CD14-positive monocyte (primary cell): ENCODE data around the gene IZUMO1R. TPM values are rescaled to one million over a fixed set of nuclear protein-coding genes. Genes with fewer than 3 reads are reported as not detected.

Experiments used
- DNase-seq, 3 donors: peaks; one replicate each; pipeline ENCODE4 v3.0.0-alpha.2; 2011 to 2022
- H2AFZ ChIP-seq: 2 replicates; pipeline ENCODE4 v1.6.0; 2012; ENCODE audit warnings: mild to moderate bottlenecking, low read depth, low read length, inconsistent platforms; ENCODE audit not compliant: insufficient read depth, poor library complexity, severe bottlenecking
- H3K27ac ChIP-seq, 2 donors: 1 replicate in 1 of 2; 2 replicates in 1 of 2; pipeline ENCODE4 v1.5.1; 2012 to 2013; ENCODE audit warnings: low read length in 2 of 2, control low read depth in 1 of 2, inconsistent platforms in 1 of 2, low read depth in 1 of 2, mild to moderate bottlenecking in 1 of 2
- H3K27me3 ChIP-seq, 2 donors: one replicate each; pipeline versions ENCODE4 v1.6.0 to v1.6.1; 2011 to 2013; ENCODE audit warnings: low read length in 2 of 2; ENCODE audit not compliant: control insufficient read depth in 2 of 2, insufficient read depth in 2 of 2
- H3K36me3 ChIP-seq, 2 donors: replicated peaks in 1 of 2; 1 replicate in 1 of 2; 2 replicates in 1 of 2; pipeline versions ENCODE4 v1.5.1 to v1.6.1; 2012 to 2013; ENCODE audit warnings: low read length in 2 of 2, control low read depth in 1 of 2, inconsistent platforms in 1 of 2, mild to moderate bottlenecking in 1 of 2; ENCODE audit not compliant: insufficient read depth in 2 of 2, control insufficient read depth in 1 of 2
- H3K4me1 ChIP-seq, 2 donors: 1 replicate in 1 of 2; 2 replicates in 1 of 2; pipeline versions ENCODE4 v1.5.1 to v1.6.1; 2012 to 2013; ENCODE audit warnings: low read length in 2 of 2, control low read depth in 1 of 2, inconsistent platforms in 1 of 2, mild to moderate bottlenecking in 1 of 2, moderate library complexity in 1 of 2; ENCODE audit not compliant: insufficient read depth in 2 of 2, control insufficient read depth in 1 of 2
- H3K4me2 ChIP-seq: replicated peaks from 2 replicates; pipeline ENCODE3; 2012; ENCODE audit warnings: low read length, moderate library complexity, mild to moderate bottlenecking; ENCODE audit not compliant: poor library complexity, severe bottlenecking; ENCODE audit errors: extremely low read depth
- H3K4me3 ChIP-seq, 3 experiments: fragments of 200-600 bp in 1 of 3; sonication (generic) in 1 of 3; replicated peaks in 1 of 3; 1 replicate in 2 of 3; 2 replicates in 1 of 3; pipeline ENCODE4 v1.5.1; 2011 to 2013; ENCODE audit warnings: low read length in 3 of 3, mild to moderate bottlenecking in 3 of 3, control low read depth in 2 of 3, low read depth in 2 of 3, inconsistent platforms in 1 of 3, moderate library complexity in 1 of 3
- H3K79me2 ChIP-seq: 2 replicates; pipeline ENCODE4 v1.6.0; 2012; ENCODE audit warnings: mild to moderate bottlenecking, control low read depth, inconsistent platforms, low read length, moderate library complexity; ENCODE audit not compliant: insufficient read depth
- H3K9ac ChIP-seq: 2 replicates; pipeline ENCODE4 v1.6.0; 2017; ENCODE audit warnings: low read length, mild to moderate bottlenecking; ENCODE audit not compliant: insufficient read depth, poor library complexity, severe bottlenecking
- H3K9me3 ChIP-seq, 2 donors: replicated peaks in 1 of 2; 1 replicate in 1 of 2; 2 replicates in 1 of 2; pipeline versions ENCODE4 v1.5.1 to v1.6.1; 2012 to 2013; ENCODE audit warnings: low read length in 2 of 2, control low read depth in 1 of 2; ENCODE audit not compliant: control insufficient read depth in 1 of 2, insufficient read depth in 1 of 2
- H4K20me1 ChIP-seq: 2 replicates; pipeline ENCODE4 v1.6.0; 2012; ENCODE audit warnings: mild to moderate bottlenecking, low read length, control low read depth, moderate library complexity; ENCODE audit not compliant: insufficient read depth
- H3K27ac Mint-ChIP-seq, 7 donors: one replicate each; pipeline ENCODE4 v1.8.0; 2020; ENCODE audit warnings: mild to moderate bottlenecking in 7 of 7, mixed read lengths in 7 of 7, moderate library complexity in 6 of 7, inconsistent platforms in 2 of 7
- H3K27me3 Mint-ChIP-seq, 3 donors: one replicate each; pipeline ENCODE4 v1.8.0; 2021 to 2022; ENCODE audit warnings: low read depth in 3 of 3, mild to moderate bottlenecking in 3 of 3, mixed read lengths in 3 of 3, moderate library complexity in 3 of 3, inconsistent platforms in 1 of 3
- H3K36me3 Mint-ChIP-seq, 2 donors: one replicate each; pipeline ENCODE4 v1.8.0; 2020; ENCODE audit warnings: mixed read lengths in 2 of 2, inconsistent platforms in 1 of 2, mild to moderate bottlenecking in 1 of 2
- H3K4me1 Mint-ChIP-seq: one replicate; pipeline ENCODE4 v1.8.0; 2020; ENCODE audit warnings: mild to moderate bottlenecking, mixed read lengths
- H3K4me3 Mint-ChIP-seq, 2 donors: one replicate each; pipeline ENCODE4 v1.8.0; 2020; ENCODE audit warnings: mild to moderate bottlenecking in 2 of 2, mixed read lengths in 2 of 2, moderate library complexity in 1 of 2
- H3K9me3 Mint-ChIP-seq, 7 donors: one replicate each; pipeline ENCODE4 v1.8.0; 2020 to 2022; ENCODE audit warnings: mixed read lengths in 7 of 7, mild to moderate bottlenecking in 6 of 7, moderate library complexity in 6 of 7, inconsistent platforms in 2 of 7
- CTCF ChIP-seq: fragments of 200-600 bp; IDR thresholded peaks from one replicate; pipeline ENCODE4 v1.8.0; 2022; ENCODE audit warnings: antibody characterized with exemption, mild to moderate bottlenecking
- WGBS: methylation state at CpG from one replicate; pipeline ENCODE4 v1.1.5; 2013; ENCODE audit warnings: missing lambda C conversion rate; ENCODE audit not compliant: insufficient coverage; 5-methylcytosine and 5-hydroxymethylcytosine counted together
- intact Hi-C, 2 donors: fragments of 100-400 bp; cut with micrococcal nuclease; formaldehyde crosslinking; loops; one replicate each; pipeline versions ENCODE4 v1.15.0 to v1.15.1; 2023
- polyA plus RNA-seq, 3 donors: library from polyadenylated mRNA; depleted of rRNA in 1 of 3; unstranded in 2 of 3; stranded (reverse) in 1 of 3; fragments of 300-500 nt in 2 of 3; fragments of >200 nt in 1 of 3; fragmentation: Illumina TruSeq in 2 of 3; gene quantifications; 1 replicate in 2 of 3; 2 replicates in 1 of 3; pipeline ENCODE4 v1.2.3, GENCODE V29; 2012 to 2021

IZUMO1R gene
- polyA plus RNA-seq, 3 donors: not detected

- Histone ChIP-seq H3K4me2 (no peak overlapping the region), H3K9ac (no peak overlapping the region), H3K27me3 (no peaks in the 10 kb centered on the region), H3K36me3 (no peaks in the 10 kb centered on the region), H3K4me1 (no peaks in the 10 kb centered on the region), H2AFZ (no peak overlapping the region), H3K27ac (no peak overlapping the region), H3K4me3 (no peak overlapping the region), H3K79me2 (no peaks in the 10 kb centered on the region), H4K20me1 (no peaks in the 10 kb centered on the region), H3K9me3 (no peaks in the 10 kb centered on the region)
- H3K36me3 Mint-ChIP-seq: no peaks in the 10 kb centered on the region
- peaks cover 8 to 13% (median 12%) of the 10 kb centered on the region in 3 donors for H3K27me3 Mint-ChIP-seq
- intact Hi-C loops: no loop called here
- no peak overlapping the region for H3K27ac Mint-ChIP-seq
- DNase-seq: no peak
- H3K4me1 Mint-ChIP-seq: peaks cover 2% of the 10 kb centered on the region
- TF ChIP-seq CTCF: no peak
- H3K4me3 Mint-ChIP-seq: no peak overlapping the region
- H3K9me3 Mint-ChIP-seq: peaks cover 0 to 14% (median 0%) of the 10 kb centered on the region in 7 donors
Observed at GRCh38 chr11:94332814-94333213, 28.4 kb downstream of the IZUMO1R start.

GRCh38 chr11:94336033-94336432 lies 31.7 kb downstream of the IZUMO1R start:
- no peak for DNase-seq
- Histone ChIP-seq H2AFZ (no peak overlapping the region), H4K20me1 (no peaks in the 10 kb centered on the region), H3K4me1 (no peaks in the 10 kb centered on the region), H3K27me3 (no peaks in the 10 kb centered on the region), H3K27ac (no peak overlapping the region), H3K4me2 (no peak overlapping the region), H3K79me2 (no peaks in the 10 kb centered on the region), H3K36me3 (no peaks in the 10 kb centered on the region), H3K9ac (no peak overlapping the region), H3K4me3 (no peak overlapping the region), H3K9me3 (no peaks in the 10 kb centered on the region)
- no CpG with 5 or more reads among the region's 6 CpGs for WGBS
- Mint-ChIP-seq H3K4me3 (no peak overlapping the region), H3K4me1 (no peaks in the 10 kb centered on the region), H3K36me3 (no peaks in the 10 kb centered on the region), H3K27ac (no peak overlapping the region), H3K27me3 (peaks cover 6 to 11% (median 11%) of the 10 kb centered on the region in 3 donors), H3K9me3 (peaks cover 0 to 14% (median 2%) of the 10 kb centered on the region in 7 donors)
- TF ChIP-seq CTCF: no peak
- intact Hi-C loops: no loop called here
